Astrocyte of the cerebellum (primary cell): Measurements from ENCODE around the gene AOPEP.

Experiments used
- DNase-seq: peaks from one replicate; pipeline ENCODE4 v3.0.0-alpha.2; 2011; ENCODE audit warnings: low read depth
- H3K4me3 ChIP-seq: 2 replicates; pipeline ENCODE4 v1.5.1; 2011; ENCODE audit warnings: mild to moderate bottlenecking, low read depth, low read length, moderate library complexity
- in situ Hi-C: cut with HindIII; loops from 2 replicates; pipeline ENCODE4 v1.10.0; 2017; ENCODE audit warnings: low sequenced_read_pairs
- TF ChIP-seq, protein P1 (sequence below): IDR thresholded peaks from 2 replicates; pipeline ENCODE4 v1.5.1; 2012; ENCODE audit warnings: low read length, low read depth, moderate library complexity, mild to moderate bottlenecking; ENCODE audit errors: missing control alignments

The AOPEP gene

DNA sequence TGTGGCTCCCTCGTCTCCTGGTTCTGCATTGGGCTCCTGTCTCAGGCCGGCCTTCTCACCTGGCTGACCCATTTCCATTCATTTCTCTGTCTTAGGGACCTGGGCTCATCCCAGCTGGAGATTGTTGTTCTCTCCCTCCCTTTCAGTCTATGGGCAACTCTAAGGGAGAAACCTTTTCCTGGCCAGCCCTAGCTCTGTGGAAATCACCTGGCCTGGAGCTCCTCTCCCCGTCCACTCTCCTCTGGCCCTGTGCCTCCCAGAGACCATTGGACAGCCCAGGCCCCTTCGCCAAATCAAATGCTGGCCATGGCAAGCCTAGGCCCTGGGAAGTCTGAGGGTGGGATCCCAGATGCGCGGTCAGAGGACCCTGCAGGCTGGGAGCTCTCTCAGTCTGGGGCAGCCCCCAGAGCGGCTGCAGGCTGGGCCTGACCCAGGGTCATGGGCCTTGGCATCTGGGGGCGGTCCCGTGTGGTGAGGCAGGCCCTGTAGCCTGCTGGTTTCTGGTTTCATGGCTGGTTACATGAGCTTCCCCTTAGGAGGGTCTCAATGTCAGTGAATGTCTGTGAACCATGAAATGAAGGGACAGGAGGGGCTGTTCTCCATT lies 253.5 kb downstream of the AOPEP start:
- in situ Hi-C loops = no loop called here
- no peak overlapping the region for H3K4me3 ChIP-seq
- TF ChIP-seq, protein P1, sequence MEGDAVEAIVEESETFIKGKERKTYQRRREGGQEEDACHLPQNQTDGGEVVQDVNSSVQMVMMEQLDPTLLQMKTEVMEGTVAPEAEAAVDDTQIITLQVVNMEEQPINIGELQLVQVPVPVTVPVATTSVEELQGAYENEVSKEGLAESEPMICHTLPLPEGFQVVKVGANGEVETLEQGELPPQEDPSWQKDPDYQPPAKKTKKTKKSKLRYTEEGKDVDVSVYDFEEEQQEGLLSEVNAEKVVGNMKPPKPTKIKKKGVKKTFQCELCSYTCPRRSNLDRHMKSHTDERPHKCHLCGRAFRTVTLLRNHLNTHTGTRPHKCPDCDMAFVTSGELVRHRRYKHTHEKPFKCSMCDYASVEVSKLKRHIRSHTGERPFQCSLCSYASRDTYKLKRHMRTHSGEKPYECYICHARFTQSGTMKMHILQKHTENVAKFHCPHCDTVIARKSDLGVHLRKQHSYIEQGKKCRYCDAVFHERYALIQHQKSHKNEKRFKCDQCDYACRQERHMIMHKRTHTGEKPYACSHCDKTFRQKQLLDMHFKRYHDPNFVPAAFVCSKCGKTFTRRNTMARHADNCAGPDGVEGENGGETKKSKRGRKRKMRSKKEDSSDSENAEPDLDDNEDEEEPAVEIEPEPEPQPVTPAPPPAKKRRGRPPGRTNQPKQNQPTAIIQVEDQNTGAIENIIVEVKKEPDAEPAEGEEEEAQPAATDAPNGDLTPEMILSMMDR = no peak
- DNase-seq = no peak

DNA sequence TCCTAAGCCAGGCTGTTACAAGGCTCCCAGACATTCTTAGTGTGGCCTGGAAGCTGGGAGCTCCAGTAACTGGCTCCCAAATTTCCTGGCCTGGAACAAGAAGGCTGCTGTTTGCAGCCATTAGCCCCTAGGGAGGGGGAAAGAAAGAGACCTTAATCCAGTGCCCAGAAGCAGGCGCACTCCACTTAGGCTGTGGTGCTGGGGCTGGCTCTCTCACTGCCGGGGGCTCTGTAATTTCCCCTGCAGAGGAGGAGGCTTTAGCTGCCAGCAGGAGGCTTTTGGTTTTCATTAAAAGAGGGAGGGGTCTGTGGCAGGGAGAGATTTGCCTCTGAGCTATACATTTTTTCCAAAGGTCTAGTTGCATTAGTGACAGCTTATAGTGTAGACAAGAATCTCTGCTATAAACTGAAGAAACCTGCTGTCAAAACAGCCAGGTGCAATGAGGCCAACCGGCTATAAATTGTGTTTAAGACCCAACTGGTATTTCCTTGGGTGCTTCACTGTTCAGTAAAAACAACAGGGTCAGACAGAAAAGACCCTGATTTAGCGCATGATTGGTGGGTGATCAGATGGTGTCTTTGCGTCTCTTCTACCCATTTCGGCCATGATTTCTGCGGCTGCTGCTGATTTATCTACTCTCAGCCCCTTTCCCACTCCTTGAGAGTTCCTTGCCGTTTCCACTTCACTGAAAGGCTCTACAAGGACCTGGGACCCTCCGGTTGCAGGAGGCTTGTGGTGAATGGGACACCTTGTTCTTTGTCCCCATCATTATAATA lies 254.6 kb downstream of the AOPEP start:
- no peak for DNase-seq
- TF ChIP-seq, protein P1 = no peak
- in situ Hi-C loops = no loop called here

GRCh38 chr9:94981723-94982090 lies 255.2 kb downstream of the AOPEP start:
- TF ChIP-seq, protein P1 = no peak
- no peak overlapping the region for H3K4me3 ChIP-seq
- in situ Hi-C loops = no loop called here
- DNase-seq = no peak

More for the DNA sequence above, 254.6 kb downstream of the AOPEP start:
- H3K4me3 ChIP-seq = no peak overlapping the region

GRCh38 chr9:94982211-94982610 lies 255.7 kb downstream of the AOPEP start:
- H3K4me3 ChIP-seq = no peak overlapping the region
- no peak for DNase-seq
- in situ Hi-C loops = no loop called here
- TF ChIP-seq, protein P1 = no peak

- no peak for DNase-seq
- in situ Hi-C loops = no loop called here
- TF ChIP-seq, protein P1 = no peak
- H3K4me3 ChIP-seq = no peak overlapping the region
These were observed 257.1 kb downstream of the AOPEP start for GRCh38 chr9:94983552-94983951.

GRCh38 chr9:94984891-94985476 lies 258.5 kb downstream of the AOPEP start:
- DNase-seq = no peak
- in situ Hi-C loops = no loop called here
- no peak overlapping the region for H3K4me3 ChIP-seq
- TF ChIP-seq, protein P1 = no peak
